NT2/D1 (cell line): ENCODE results near the gene RELCH.

Experiments
- SUZ12 ChIP-seq: IDR thresholded peaks from 2 replicates; pipeline ENCODE4 v1.6.1; 2011; ENCODE audit not compliant: insufficient read length, insufficient read depth; ENCODE audit errors: extremely low read depth
- YY1 ChIP-seq: IDR thresholded peaks from 2 replicates; pipeline ENCODE4 v1.6.1; 2011; ENCODE audit not compliant: insufficient read length, insufficient read depth
- ZNF274 ChIP-seq: IDR thresholded peaks from 2 replicates; pipeline ENCODE4 v1.6.1; 2011; ENCODE audit warnings: mild to moderate bottlenecking, low read depth, low read length

DNA sequence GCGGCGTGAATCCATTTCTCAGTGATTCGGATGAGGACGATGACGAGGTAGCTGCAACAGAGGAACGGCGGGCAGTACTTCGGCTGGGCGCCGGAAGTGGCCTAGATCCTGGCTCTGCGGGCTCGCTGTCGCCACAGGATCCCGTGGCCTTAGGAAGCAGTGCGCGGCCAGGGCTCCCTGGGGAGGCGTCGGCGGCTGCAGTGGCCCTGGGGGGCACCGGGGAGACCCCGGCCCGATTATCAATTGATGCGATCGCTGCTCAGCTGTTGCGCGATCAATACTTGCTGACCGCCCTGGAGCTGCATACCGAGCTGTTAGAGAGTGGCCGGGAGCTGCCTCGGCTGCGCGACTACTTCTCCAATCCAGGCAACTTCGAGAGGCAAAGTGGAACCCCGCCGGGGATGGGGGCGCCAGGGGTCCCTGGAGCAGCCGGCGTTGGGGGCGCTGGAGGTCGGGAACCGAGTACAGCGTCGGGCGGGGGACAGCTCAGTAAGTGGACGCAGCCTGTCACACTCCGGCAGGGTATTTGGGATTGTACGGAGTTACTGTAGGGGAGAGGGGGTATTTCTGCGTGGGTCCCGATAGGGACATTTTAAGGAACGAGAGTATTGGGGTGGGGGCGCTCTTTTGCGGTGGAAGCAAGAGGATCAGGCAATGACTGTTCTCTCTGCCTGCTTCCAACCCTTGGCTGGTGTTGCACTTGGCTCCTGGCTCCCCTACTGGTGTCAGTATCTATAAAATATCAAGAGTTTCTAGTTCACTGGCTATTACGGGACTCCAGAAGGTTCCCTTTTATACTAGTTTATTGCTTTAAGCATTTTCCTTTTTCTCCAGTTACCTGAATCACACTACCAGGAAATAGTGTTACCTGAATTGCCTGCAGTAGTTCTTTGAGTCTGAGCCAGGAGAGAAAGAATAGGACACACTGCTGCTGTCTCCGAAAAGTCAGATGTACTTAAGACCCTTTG, 772 bp downstream of the RELCH start:
- TF ChIP-seq YY1 (no peak), ZNF274 (no peak), SUZ12 (no peak)
